Esophagus muscularis mucosa (tissue), 4 donors: ENCODE measurements around the gene FGF14. TPM values are rescaled to one million over a fixed set of nuclear protein-coding genes. Genes with fewer than 3 reads are reported as not detected.

Experiments used
- DNase-seq: peaks from one replicate; pipeline ENCODE4 v3.0.0-alpha.2; 2017; ENCODE audit errors: extremely low spot score
- H3K27ac ChIP-seq, 4 donors: fragments of 200-600 bp; sonication (generic); replicated peaks in 1 of 4; 1 replicate in 3 of 4; 2 replicates in 1 of 4; pipeline ENCODE4 v1.5.1; 2016 to 2019; ENCODE audit warnings: mild to moderate bottlenecking in 1 of 4
- H3K27me3 ChIP-seq, 4 donors: fragments of 200-600 bp; sonication (generic); one replicate each; pipeline versions ENCODE4 v1.5.1 to v1.6.0; 2016 to 2019
- H3K36me3 ChIP-seq, 4 donors: fragments of 200-600 bp; sonication (generic); one replicate each; pipeline ENCODE4 v1.5.1; 2016 to 2019
- H3K4me1 ChIP-seq, 4 donors: fragments of 200-600 bp; sonication (generic); one replicate each; pipeline ENCODE4 v1.5.1; 2016 to 2019
- H3K4me3 ChIP-seq, 4 donors: fragments of 200-600 bp; sonication (generic); 1 replicate in 2 of 4; 2 replicates in 2 of 4; pipeline ENCODE4 v1.5.1; 2016 to 2019; ENCODE audit warnings: mild to moderate bottlenecking in 4 of 4, moderate library complexity in 1 of 4
- H3K9me3 ChIP-seq, 4 donors: fragments of 200-600 bp; sonication (generic); 1 replicate in 3 of 4; 2 replicates in 1 of 4; pipeline ENCODE4 v1.5.1; 2016 to 2019
- EP300 ChIP-seq: sonication (generic); formaldehyde crosslinking; IDR thresholded peaks from one replicate; pipeline ENCODE4 v1.6.1; 2017; ENCODE audit warnings: antibody characterized with exemption
- POLR2A ChIP-seq: fragments of 450-650 bp; IDR thresholded peaks from one replicate; pipeline ENCODE4 v1.6.1; 2017; ENCODE audit warnings: antibody characterized with exemption, moderate library complexity, mild to moderate bottlenecking, low read depth
- POLR2AphosphoS5 ChIP-seq, 2 donors: sonication (generic); formaldehyde crosslinking; IDR thresholded peaks; one replicate each; pipeline ENCODE4 v1.6.1; 2017; ENCODE audit warnings: antibody characterized with exemption in 2 of 2
- WGBS: methylation state at CpG from one replicate; pipeline ENCODE4 v1.1.5; 2018; 5-methylcytosine and 5-hydroxymethylcytosine counted together
- intact Hi-C: fragments of 100-400 bp; cut with DNase I; formaldehyde crosslinking; loops from one replicate; pipeline ENCODE4 v1.15.1; 2023
- total RNA-seq, 4 donors: library from RNA; depleted of rRNA; stranded (reverse); fragments of >200 nt; gene quantifications; one replicate each; pipeline versions ENCODE4 v1.1.0 to v1.2.1, GENCODE V29; 2016
- TF ChIP-seq, protein P1 (sequence below), 3 experiments: fragments of 200-600 bp in 2 of 3; fragments of 450-650 bp in 1 of 3; sonication (generic) in 2 of 3; IDR thresholded peaks; one replicate each; pipeline ENCODE4 v1.5.1; 2017 to 2019; ENCODE audit warnings: antibody characterized with exemption in 3 of 3, mild to moderate bottlenecking in 2 of 3, moderate library complexity in 1 of 3

FGF14 gene
- total RNA-seq, 4 donors from 2014 or later: 0.33 to 2.1 (median 0.87) TPM

DNA sequence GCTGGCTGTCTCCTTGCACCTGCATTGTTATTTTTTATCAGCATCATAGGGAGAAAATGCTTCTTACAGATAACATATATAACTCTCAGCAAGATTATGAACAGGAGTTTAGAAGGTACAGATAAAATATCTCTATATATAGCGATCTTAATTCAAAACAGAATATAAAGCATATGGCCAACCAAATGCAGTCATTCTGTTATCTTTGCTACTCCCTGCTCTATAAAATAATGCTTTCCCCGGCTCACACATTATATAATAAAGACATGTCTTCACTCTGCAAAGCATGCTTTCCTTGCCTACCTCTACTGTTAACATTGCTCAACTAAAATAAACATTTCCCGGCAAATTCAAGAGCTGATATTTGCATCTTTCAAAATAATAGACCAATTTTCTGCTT lies 161.7 kb downstream of the FGF14 start:
- Histone ChIP-seq H3K4me1 (peaks cover 0 to 15% (median 0%) of the 10 kb centered on the region in 4 donors), H3K27ac (no peak overlapping the region), H3K27me3 (no peaks in the 10 kb centered on the region), H3K4me3 (no peak overlapping the region), H3K9me3 (no peaks in the 10 kb centered on the region), H3K36me3 (no peaks in the 10 kb centered on the region)
- DNase-seq: no peak
- WGBS: 55% methylated on average over 3 of the region's 3 CpGs
- intact Hi-C loops: no loop called here
- TF ChIP-seq POLR2A (no peak), POLR2AphosphoS5 (IDR thresholded peaks at IDR 0.05) (no peak), EP300 (no peak)
- TF ChIP-seq, protein P1, sequence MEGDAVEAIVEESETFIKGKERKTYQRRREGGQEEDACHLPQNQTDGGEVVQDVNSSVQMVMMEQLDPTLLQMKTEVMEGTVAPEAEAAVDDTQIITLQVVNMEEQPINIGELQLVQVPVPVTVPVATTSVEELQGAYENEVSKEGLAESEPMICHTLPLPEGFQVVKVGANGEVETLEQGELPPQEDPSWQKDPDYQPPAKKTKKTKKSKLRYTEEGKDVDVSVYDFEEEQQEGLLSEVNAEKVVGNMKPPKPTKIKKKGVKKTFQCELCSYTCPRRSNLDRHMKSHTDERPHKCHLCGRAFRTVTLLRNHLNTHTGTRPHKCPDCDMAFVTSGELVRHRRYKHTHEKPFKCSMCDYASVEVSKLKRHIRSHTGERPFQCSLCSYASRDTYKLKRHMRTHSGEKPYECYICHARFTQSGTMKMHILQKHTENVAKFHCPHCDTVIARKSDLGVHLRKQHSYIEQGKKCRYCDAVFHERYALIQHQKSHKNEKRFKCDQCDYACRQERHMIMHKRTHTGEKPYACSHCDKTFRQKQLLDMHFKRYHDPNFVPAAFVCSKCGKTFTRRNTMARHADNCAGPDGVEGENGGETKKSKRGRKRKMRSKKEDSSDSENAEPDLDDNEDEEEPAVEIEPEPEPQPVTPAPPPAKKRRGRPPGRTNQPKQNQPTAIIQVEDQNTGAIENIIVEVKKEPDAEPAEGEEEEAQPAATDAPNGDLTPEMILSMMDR (IDR thresholded peaks at IDR 0.05): no peak

DNA sequence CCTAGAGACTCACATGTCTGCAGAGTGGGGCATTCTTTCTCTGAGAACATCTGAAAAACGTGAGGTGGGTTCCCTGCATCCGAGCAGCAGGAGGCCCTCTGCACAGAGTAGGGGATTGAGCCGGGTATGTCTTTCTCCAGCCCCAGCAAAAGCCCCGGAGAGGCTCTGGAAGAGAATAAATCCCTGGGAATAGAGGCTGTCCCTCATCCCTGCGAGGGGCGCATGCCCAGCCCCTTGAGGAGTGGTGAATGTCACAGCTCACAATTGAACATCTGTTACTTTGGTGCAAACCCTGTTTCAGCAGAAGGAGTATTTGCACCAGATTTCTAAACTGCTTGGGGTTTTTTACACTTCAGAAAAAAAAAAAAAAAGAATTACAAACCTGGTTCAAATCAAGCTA lies 164.6 kb downstream of the FGF14 start:
- H3K4me1 ChIP-seq: peaks cover 0 to 15% (median 0%) of the 10 kb centered on the region in 4 donors
- H3K27ac ChIP-seq: no peak overlapping the region
- H3K27me3 ChIP-seq: no peaks in the 10 kb centered on the region
- intact Hi-C loops: no loop called here
- no peak overlapping the region for H3K4me3 ChIP-seq
- WGBS: 84% methylated on average over 6 of the region's 6 CpGs
- no peaks in the 10 kb centered on the region for H3K9me3 ChIP-seq
- no peak for DNase-seq
- no peak for TF ChIP-seq POLR2A
- no peak for TF ChIP-seq EP300
- TF ChIP-seq POLR2AphosphoS5 (IDR thresholded peaks at IDR 0.05): no peak
- TF ChIP-seq, protein P1 (IDR thresholded peaks at IDR 0.05): no peak
- H3K36me3 ChIP-seq: no peaks in the 10 kb centered on the region

DNA sequence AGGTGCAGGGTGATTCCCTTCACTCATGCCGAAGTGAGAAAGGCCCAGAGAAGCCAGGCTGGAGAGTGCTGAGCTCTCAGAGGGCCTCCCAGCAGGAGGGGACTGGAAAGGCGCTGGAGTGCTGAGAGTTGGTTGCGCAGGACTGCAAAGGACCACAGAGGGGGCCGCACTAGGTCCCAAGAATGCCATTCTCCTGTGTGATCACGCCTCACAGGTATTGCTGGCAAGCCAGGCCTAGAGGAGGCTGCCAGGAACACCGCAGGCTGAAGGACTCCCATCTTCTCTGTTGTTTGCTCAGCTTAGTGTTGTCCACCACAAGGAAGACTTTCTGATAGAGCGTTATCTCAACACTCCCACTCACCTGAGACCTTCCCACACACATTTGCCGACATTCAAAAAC lies 165.0 kb downstream of the FGF14 start:
- Histone ChIP-seq H3K4me3 (no peak overlapping the region), H3K9me3 (no peaks in the 10 kb centered on the region), H3K27ac (no peak overlapping the region), H3K4me1 (peaks cover 0 to 15% (median 0%) of the 10 kb centered on the region in 4 donors), H3K27me3 (no peaks in the 10 kb centered on the region), H3K36me3 (no peaks in the 10 kb centered on the region)
- intact Hi-C loops: no loop called here
- DNase-seq: no peak
- WGBS: 98% methylated on average over 6 of the region's 8 CpGs
- TF ChIP-seq EP300 (no peak), POLR2AphosphoS5 (IDR thresholded peaks at IDR 0.05) (no peak), POLR2A (no peak)
- TF ChIP-seq, protein P1 (IDR thresholded peaks at IDR 0.05): no peak

DNA sequence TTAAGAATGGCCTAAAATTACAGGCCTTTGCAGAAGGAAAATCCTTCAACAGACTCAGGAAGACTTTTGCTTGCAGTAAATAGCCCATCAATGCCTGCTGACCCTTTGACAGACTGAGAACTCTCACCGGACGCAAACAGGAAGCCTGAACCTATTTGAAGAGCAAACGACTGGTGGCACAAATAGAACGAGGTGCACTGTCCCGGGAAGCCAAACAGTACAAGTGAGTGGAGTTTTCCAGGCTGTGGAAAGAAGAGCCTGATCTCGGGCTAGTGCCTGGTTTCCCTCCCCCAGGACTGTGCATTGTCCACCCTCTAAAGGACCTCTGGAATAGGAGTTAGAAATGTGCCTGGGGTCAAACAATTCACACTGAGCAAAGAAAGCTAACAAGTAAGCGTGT lies 165.5 kb downstream of the FGF14 start:
- no peak for TF ChIP-seq POLR2A
- TF ChIP-seq EP300: no peak
- TF ChIP-seq, protein P1 (IDR thresholded peaks at IDR 0.05): no peak
- no peak for TF ChIP-seq POLR2AphosphoS5 (IDR thresholded peaks at IDR 0.05)
- H3K4me3 ChIP-seq: no peak overlapping the region
- no peak overlapping the region for H3K27ac ChIP-seq
- no peak for DNase-seq
- H3K9me3 ChIP-seq: no peaks in the 10 kb centered on the region
- intact Hi-C loops: no loop called here
- peaks cover 0 to 11% (median 0%) of the 10 kb centered on the region in 4 donors for H3K4me1 ChIP-seq
- WGBS: 81% methylated on average over 7 of the region's 7 CpGs
- H3K36me3 ChIP-seq: no peaks in the 10 kb centered on the region
- H3K27me3 ChIP-seq: no peaks in the 10 kb centered on the region

DNA sequence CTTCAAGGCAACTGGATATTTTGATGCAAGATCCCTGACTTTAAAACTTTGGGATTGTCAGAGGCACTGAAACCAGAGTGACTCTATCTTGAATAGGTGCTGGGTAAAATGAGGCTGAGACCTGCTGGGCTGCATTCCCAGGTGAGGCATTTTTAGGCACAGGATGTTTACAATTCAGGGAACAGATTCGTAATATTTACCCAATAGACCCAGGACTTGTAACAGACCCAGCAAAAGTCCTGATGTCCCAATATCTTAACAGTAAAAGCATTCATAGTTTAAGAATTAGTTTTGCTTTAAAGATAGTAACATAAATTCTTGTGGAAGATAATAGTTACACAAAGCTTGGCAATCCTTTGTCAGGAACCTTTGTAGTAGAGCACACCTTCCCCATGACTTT lies 166.2 kb downstream of the FGF14 start:
- intact Hi-C loops: no loop called here
- Histone ChIP-seq H3K9me3 (no peaks in the 10 kb centered on the region), H3K36me3 (no peaks in the 10 kb centered on the region), H3K4me1 (peaks cover 0 to 7% (median 0%) of the 10 kb centered on the region in 4 donors), H3K27ac (no peak overlapping the region), H3K4me3 (no peak overlapping the region), H3K27me3 (no peaks in the 10 kb centered on the region)
- TF ChIP-seq POLR2AphosphoS5 (IDR thresholded peaks at IDR 0.05): no peak
- TF ChIP-seq EP300: no peak
- TF ChIP-seq, protein P1 (IDR thresholded peaks at IDR 0.05): no peak
- TF ChIP-seq POLR2A: no peak
- DNase-seq: no peak
- 30% methylated on average over 1 of the region's 1 CpG for WGBS
